Measurements from ENCODE around the gene KRI1. TPM values are rescaled to one million over a fixed set of nuclear protein-coding genes. Genes with fewer than 3 reads are reported as not detected.

Gene KRI1
- polyA plus RNA-seq, 1 experiment, result 11.3 TPM

DNA sequence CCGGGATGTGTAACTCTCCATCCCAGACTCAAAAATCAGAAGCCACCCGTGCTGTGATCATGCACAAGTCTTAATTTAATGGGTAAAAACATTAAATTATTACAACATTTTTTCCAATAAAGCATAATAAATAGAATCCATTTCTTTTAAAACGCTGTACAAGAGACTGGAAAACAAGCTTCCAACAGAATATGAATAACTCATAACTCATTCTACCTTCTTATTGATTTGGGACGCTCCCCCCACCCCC, 523 bp upstream of the KRI1 start:
- H3K27me3 ChIP-seq (ENCODE audit: control insufficient read depth, insufficient read depth, low read length), result no peaks in the 10 kb centered on the region
- no peak for DNase-seq (ENCODE audit: low read depth, low spot score)
- TF ChIP-seq, protein P1, sequence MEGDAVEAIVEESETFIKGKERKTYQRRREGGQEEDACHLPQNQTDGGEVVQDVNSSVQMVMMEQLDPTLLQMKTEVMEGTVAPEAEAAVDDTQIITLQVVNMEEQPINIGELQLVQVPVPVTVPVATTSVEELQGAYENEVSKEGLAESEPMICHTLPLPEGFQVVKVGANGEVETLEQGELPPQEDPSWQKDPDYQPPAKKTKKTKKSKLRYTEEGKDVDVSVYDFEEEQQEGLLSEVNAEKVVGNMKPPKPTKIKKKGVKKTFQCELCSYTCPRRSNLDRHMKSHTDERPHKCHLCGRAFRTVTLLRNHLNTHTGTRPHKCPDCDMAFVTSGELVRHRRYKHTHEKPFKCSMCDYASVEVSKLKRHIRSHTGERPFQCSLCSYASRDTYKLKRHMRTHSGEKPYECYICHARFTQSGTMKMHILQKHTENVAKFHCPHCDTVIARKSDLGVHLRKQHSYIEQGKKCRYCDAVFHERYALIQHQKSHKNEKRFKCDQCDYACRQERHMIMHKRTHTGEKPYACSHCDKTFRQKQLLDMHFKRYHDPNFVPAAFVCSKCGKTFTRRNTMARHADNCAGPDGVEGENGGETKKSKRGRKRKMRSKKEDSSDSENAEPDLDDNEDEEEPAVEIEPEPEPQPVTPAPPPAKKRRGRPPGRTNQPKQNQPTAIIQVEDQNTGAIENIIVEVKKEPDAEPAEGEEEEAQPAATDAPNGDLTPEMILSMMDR (IDR thresholded peaks at IDR 0.05; ENCODE audit: low read depth, low read length), result no peak
- H3K27ac ChIP-seq (ENCODE audit: low read depth, low read length), result peak overlapping the region; percentile 47
- CTCF ChIA-PET, result interaction anchor here (0.6 to 0.9 kb wide), 3 partner anchors 11 to 15 kb away, joined by 3 read pairs; no protein-coding TSS in a partner anchor
- peak overlapping the region; percentile 95 for H3K4me3 ChIP-seq (ENCODE audit: low read depth, low read length)
- POLR2A ChIA-PET, result interaction anchor here (0.7 kb wide), 2 partner anchors 11 to 30 kb away, joined by 3 to 6 read pairs; no protein-coding TSS in a partner anchor
- H3K9me3 ChIP-seq (ENCODE audit: control insufficient read depth, insufficient read depth, low read length), result no peaks in the 10 kb centered on the region

DNA sequence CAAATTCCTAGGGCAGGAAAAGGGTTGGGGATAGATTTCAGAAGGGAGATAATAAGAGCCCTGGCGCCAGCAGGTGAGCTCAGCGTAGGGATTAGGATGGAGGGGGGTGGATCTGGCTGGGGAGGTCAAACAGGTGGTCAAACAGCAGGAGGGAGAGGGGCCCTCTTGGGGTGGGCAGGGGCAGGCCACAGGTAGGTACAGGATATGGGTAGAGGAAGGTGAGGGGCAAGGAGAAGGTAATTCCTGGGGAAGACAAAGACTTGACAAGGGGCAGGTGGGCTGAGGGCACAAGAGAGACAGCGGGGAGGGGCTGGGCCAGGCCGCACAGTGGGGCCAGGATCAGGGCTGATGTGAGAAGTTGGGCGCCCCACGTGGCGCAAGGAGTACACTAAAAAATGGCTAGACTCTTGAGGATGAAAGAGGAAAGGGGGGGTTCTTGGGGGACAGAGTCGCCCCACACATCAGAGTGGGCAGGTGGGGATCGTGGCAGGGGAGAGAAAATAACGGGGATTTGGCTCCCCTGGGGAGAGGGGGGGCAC, 713 bp downstream of the KRI1 start:
- Histone ChIP-seq H3K9me3 (ENCODE audit: control insufficient read depth, insufficient read depth, low read length) (no peaks in the 10 kb centered on the region), H3K27me3 (ENCODE audit: control insufficient read depth, insufficient read depth, low read length) (no peaks in the 10 kb centered on the region), H3K27ac (ENCODE audit: low read depth, low read length) (no peak overlapping the region), H3K4me3 (ENCODE audit: low read depth, low read length) (peak overlapping the region; percentile 95)
- DNase-seq (ENCODE audit: low read depth, low spot score), result no peak
- TF ChIP-seq, protein P1 (IDR thresholded peaks at IDR 0.05; ENCODE audit: low read depth, low read length), result peak; percentile 42
- ChIA-PET CTCF (interaction anchor here (0.7 to 0.9 kb wide), 2 partner anchors 23 to 59 kb away, joined by 4 read pairs; no protein-coding TSS in a partner anchor), POLR2A (no interaction called here)

DNA sequence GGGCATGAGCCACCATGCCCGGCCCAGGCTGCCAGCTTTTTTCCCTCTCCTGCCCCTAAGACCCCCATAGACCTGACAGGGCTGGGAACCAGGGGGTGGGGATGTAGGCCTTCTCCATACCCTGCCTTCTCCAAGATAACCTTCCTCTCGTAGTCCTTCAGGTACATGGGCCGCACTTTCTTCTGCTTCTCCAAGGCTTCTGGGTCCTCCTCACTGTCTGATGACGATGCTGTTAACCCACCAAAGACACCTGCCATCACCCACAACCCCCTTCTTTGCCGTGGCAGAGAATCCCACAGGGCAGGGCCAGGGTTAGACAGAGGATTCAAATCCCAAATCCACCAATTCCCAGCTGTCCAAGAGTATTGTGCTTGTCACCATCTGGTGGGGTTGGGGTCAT, 3.2 kb downstream of the KRI1 start:
- TF ChIP-seq, protein P1 (IDR thresholded peaks at IDR 0.05; ENCODE audit: low read depth, low read length), result no peak
- H3K27me3 ChIP-seq (ENCODE audit: control insufficient read depth, insufficient read depth, low read length), result no peaks in the 10 kb centered on the region
- CTCF ChIA-PET, result no interaction called here
- H3K27ac ChIP-seq (ENCODE audit: low read depth, low read length), result no peak overlapping the region
- no peak overlapping the region for H3K4me3 ChIP-seq (ENCODE audit: low read depth, low read length)
- no peaks in the 10 kb centered on the region for H3K9me3 ChIP-seq (ENCODE audit: control insufficient read depth, insufficient read depth, low read length)
- no peak for DNase-seq (ENCODE audit: low read depth, low spot score)
- POLR2A ChIA-PET, result no interaction called here

DNA sequence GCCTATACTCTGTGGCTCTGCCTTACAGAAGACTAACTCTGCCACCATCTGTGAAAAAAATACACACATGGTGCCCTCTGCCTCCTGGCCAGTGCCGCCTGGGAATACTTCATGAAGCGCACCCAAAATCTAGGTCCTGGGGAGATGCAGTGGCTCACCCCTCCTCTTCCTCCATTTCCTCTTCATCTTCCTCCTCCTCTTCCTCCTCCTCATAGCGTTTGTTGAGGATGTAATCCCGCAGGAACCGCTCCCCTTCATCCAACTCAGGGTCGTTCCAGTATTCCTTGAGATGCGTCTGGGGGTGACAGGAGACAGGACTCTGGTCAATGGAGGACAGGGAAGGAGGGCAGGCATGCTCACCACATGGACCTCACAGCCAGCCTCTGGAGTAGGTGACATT, 5.7 kb downstream of the KRI1 start:
- Histone ChIP-seq H3K4me3 (ENCODE audit: low read depth, low read length) (no peak overlapping the region), H3K27ac (ENCODE audit: low read depth, low read length) (no peak overlapping the region), H3K9me3 (ENCODE audit: control insufficient read depth, insufficient read depth, low read length) (no peaks in the 10 kb centered on the region), H3K27me3 (ENCODE audit: control insufficient read depth, insufficient read depth, low read length) (no peaks in the 10 kb centered on the region)
- TF ChIP-seq, protein P1 (IDR thresholded peaks at IDR 0.05; ENCODE audit: low read depth, low read length), result no peak
- POLR2A ChIA-PET, result no interaction called here
- no peak for DNase-seq (ENCODE audit: low read depth, low spot score)
- CTCF ChIA-PET, result no interaction called here

DNA sequence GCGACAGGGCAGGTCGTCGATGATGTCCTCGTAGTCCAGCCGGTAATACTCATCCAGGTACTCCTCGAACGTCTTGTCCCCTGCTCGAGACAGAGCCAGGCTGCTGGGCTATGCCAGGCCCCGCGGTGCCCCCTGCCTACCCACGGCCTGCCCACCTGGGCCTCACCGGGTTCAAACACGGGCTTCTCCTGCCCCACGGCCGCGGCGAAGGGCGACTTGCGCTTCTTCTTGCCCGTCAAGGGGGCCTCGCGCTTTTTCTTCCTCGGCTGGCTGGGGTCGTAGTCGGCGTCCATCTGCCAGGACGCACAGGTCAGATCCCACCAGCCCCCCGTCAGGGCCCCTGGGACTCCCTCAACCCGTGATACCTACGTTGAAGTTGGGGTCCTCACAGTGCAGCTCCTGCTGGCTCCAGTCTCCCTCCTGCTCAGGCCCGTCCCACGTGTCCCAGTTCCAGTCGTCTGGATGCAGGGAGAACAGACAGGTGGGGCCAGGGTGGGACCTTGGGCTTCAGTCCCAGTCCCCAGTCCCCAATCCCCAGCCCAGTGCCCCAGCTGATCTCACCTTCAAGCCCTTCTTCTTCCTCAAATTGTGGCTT, 8.1 kb downstream of the KRI1 start:
- ChIA-PET POLR2A (interaction anchor here (0.6 kb wide), 1 partner anchor 106 kb away, joined by 3 read pairs; no protein-coding TSS in a partner anchor), CTCF (no interaction called here)
- DNase-seq (ENCODE audit: low read depth, low spot score), result no peak
- H3K27me3 ChIP-seq (ENCODE audit: control insufficient read depth, insufficient read depth, low read length), result no peaks in the 10 kb centered on the region
- TF ChIP-seq, protein P1 (IDR thresholded peaks at IDR 0.05; ENCODE audit: low read depth, low read length), result no peak
- H3K27ac ChIP-seq (ENCODE audit: low read depth, low read length), result no peak overlapping the region
- peaks cover 1% of the 10 kb centered on the region; the same call in 1 of the 2 replicates for H3K9me3 ChIP-seq (ENCODE audit: control insufficient read depth, insufficient read depth, low read length)
- no peak overlapping the region for H3K4me3 ChIP-seq (ENCODE audit: low read depth, low read length)

Measured in AG04450 (cell line).